Mesothelial cell of epicardium (in vitro differentiated cells): ENCODE data around the gene ADGRD1. TPM values are rescaled to one million over a fixed set of nuclear protein-coding genes. Genes with fewer than 3 reads are reported as not detected.

Experiments used
- DNase-seq, 2 experiments: peaks; one replicate each; pipeline ENCODE4 v3.0.0; 2021; ENCODE audit warnings: low spot score in 2 of 2; ENCODE audit not compliant: unreplicated experiment in 2 of 2
- H3K27ac Mint-ChIP-seq: 2 replicates; pipeline ENCODE4 v1.8.0; 2021; ENCODE audit warnings: mixed read lengths
- H3K27me3 Mint-ChIP-seq: 2 replicates; pipeline ENCODE4 v1.8.0; 2021; ENCODE audit warnings: low read depth, mixed read lengths
- H3K36me3 Mint-ChIP-seq: 2 replicates; pipeline ENCODE4 v1.8.0; 2021; ENCODE audit warnings: mixed read lengths
- H3K4me1 Mint-ChIP-seq: 2 replicates; pipeline ENCODE4 v1.8.0; 2021; ENCODE audit warnings: mixed read lengths
- H3K4me3 Mint-ChIP-seq: 2 replicates; pipeline ENCODE4 v1.8.0; 2021; ENCODE audit warnings: mild to moderate bottlenecking, moderate library complexity, mixed read lengths
- H3K9me3 Mint-ChIP-seq: 2 replicates; pipeline ENCODE4 v1.8.0; 2021; ENCODE audit warnings: mixed read lengths
- total RNA-seq: library from RNA; stranded (reverse); gene quantifications from 3 replicates; pipeline ENCODE4 v1.2.1, GENCODE V29; 2021
- TF ChIP-seq, protein P1 (sequence below): fragments of 200-600 bp; sonication (generic); IDR thresholded peaks from one replicate; pipeline ENCODE4 v1.5.0; 2021; ENCODE audit warnings: antibody characterized with exemption; ENCODE audit not compliant: unreplicated experiment

The ADGRD1 gene
- total RNA-seq, 1 donor from 2014 or later = 7.2 TPM

DNA sequence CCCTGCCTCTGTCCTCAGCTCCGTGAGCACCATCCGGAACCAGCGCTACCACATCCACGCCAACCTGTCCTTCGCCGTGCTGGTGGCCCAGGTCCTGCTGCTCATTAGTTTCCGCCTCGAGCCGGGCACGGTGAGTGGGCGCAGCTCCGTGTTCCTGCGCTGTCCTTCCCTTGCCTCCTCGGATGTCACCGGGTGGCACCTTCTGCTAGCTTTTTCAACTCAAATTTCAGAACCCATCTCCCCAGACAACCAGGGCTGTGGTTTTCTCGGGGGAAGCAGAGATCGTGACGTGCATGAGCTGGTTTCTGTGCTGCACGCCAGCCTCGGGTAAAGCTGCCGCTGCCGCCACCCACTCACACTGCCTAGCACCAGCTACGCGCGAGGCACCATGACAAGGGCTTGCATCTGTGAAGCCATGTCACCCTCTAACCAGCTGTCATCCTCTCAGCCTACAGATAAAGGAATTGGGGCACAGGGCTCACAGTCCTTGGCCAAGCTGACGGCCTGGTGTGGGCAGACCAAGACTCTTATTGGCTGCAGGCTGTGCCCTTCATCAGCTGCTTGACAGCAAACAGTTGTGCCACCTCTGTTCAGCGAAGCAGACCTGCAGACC lies 152.1 kb downstream of the ADGRD1 start:
- Mint-ChIP-seq H3K27me3 (peaks cover 27% of the 10 kb centered on the region), H3K4me1 (no peaks in the 10 kb centered on the region), H3K36me3 (no peaks in the 10 kb centered on the region), H3K27ac (no peak overlapping the region), H3K9me3 (peaks cover 6% of the 10 kb centered on the region), H3K4me3 (no peak overlapping the region)
- TF ChIP-seq, protein P1, sequence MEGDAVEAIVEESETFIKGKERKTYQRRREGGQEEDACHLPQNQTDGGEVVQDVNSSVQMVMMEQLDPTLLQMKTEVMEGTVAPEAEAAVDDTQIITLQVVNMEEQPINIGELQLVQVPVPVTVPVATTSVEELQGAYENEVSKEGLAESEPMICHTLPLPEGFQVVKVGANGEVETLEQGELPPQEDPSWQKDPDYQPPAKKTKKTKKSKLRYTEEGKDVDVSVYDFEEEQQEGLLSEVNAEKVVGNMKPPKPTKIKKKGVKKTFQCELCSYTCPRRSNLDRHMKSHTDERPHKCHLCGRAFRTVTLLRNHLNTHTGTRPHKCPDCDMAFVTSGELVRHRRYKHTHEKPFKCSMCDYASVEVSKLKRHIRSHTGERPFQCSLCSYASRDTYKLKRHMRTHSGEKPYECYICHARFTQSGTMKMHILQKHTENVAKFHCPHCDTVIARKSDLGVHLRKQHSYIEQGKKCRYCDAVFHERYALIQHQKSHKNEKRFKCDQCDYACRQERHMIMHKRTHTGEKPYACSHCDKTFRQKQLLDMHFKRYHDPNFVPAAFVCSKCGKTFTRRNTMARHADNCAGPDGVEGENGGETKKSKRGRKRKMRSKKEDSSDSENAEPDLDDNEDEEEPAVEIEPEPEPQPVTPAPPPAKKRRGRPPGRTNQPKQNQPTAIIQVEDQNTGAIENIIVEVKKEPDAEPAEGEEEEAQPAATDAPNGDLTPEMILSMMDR = no peak
- peak in 1 of 2 experiments; percentile 16 for DNase-seq

DNA sequence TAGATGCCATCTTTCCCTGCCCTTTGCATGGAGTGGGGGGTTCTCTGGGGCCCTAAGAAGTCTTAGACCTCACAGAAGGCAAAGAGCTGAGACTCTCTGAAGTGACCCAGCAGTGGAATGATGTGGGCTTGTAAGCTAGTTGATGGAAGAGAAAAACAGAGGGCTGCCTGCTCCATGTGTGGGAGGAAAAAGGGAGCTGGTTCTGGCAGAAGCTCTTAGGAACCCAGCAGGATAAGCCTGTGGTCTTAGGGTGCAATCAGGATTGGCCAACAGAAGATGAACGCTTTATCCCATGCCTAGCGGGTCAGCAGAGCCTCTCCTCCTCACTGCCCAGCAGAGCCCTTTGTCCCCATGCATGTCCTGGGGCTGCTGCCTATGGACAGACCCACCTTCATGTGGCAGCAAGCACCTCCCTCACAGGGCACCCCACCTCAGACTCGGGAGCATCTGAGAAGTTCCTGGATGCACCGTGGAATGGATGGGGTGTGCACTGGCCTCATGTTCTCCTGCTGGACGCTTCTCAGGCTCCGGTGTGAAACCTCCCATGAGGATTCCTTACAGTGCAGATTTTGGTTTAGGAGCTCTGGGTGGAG lies 152.7 kb downstream of the ADGRD1 start:
- no peak overlapping the region for H3K4me3 Mint-ChIP-seq
- H3K27ac Mint-ChIP-seq = no peak overlapping the region
- TF ChIP-seq, protein P1 = no peak
- peak in 1 of 2 experiments; percentile 3 for DNase-seq
- peaks cover 6% of the 10 kb centered on the region for H3K9me3 Mint-ChIP-seq
- H3K36me3 Mint-ChIP-seq = no peaks in the 10 kb centered on the region
- peaks cover 30% of the 10 kb centered on the region for H3K27me3 Mint-ChIP-seq
- no peaks in the 10 kb centered on the region for H3K4me1 Mint-ChIP-seq

DNA sequence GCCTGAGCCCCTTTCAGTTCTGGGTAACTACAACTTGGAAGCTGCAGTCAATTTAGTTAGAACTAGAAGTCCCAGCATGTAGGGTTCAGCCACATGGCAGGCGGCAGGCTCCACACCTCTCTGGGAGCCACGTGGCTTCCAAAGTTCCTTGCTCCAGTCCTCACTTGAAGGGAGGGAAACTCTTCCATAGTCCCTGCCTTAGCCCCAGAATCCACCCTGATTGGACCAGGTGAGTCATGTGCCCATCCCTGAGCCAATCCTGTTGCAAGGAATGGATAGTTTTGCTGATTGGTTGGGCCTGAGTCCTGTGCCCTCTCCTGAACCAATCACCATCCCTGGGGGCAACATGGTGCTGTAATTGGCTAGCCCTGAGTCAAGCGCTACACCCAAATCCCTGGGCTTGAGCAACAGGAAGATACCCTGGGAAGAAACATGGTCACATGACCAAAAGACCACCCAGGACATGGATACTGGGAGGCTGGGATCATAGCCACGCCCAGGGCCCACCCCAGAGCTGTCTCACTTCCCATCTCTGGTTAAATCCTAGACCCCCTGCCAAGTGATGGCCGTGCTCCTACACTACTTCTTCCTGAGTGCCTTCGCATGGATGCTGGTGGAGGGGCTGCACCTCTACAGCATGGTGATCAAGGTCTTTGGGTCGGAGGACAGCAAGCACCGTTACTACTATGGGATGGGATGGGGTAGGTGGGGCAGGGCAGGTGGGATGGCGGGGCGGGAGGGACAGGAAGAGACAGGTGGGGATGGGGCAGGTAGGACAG lies 154.7 kb downstream of the ADGRD1 start:
- Mint-ChIP-seq H3K27me3 (peaks cover 34% of the 10 kb centered on the region), H3K27ac (no peak overlapping the region), H3K4me3 (no peak overlapping the region), H3K9me3 (peaks cover 6% of the 10 kb centered on the region), H3K36me3 (no peaks in the 10 kb centered on the region), H3K4me1 (peaks cover 2% of the 10 kb centered on the region)
- DNase-seq = no peak
- TF ChIP-seq, protein P1 = no peak

DNA sequence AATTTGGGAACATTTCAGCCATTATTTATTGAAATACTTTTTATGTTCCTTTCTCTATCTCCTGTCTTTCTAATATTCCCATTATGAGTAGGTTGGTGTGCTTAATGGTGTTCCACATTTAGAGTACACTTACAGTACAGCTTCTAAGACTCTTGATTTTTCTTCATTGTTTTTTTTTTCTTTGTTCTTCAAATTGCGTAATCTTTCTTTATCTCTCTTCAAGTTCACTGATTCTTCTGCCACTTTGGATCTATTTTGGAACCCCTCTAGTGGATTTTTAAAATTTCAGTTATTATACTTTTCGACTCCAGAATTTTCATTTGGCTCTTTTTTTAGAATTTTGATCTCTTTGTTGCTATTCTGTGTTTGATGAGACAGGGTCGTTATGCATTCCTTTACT lies 157.7 kb downstream of the ADGRD1 start:
- H3K27me3 Mint-ChIP-seq = peaks cover 24% of the 10 kb centered on the region
- peaks cover 26% of the 10 kb centered on the region for H3K4me1 Mint-ChIP-seq
- no peak for DNase-seq
- H3K9me3 Mint-ChIP-seq = peaks cover 6% of the 10 kb centered on the region
- H3K36me3 Mint-ChIP-seq = no peaks in the 10 kb centered on the region
- TF ChIP-seq, protein P1 = no peak
- H3K4me3 Mint-ChIP-seq = no peak overlapping the region
- H3K27ac Mint-ChIP-seq = no peak overlapping the region

DNA sequence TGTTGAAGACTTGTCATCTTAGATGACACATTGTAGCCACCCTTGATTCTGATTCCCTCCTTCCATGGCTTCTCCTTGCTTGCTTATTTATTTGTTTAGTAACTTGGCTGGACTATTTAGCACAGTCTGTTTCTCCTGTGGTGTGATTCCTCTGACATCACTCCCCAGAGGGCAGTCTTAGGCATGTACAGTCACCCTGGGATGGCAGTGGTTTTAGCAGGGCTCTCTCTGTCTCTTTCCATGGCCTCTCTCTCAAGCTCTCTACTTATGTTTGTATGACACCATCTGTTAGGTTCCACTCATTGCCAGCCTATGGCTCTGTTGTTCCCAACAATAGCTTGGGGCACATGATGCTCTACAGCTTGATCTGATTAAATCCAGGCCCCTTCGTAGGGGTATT lies 158.3 kb downstream of the ADGRD1 start:
- DNase-seq = no peak
- Mint-ChIP-seq H3K27ac (no peak overlapping the region), H3K9me3 (peaks cover 6% of the 10 kb centered on the region), H3K36me3 (no peaks in the 10 kb centered on the region), H3K4me3 (no peak overlapping the region), H3K4me1 (peaks cover 26% of the 10 kb centered on the region), H3K27me3 (peaks cover 20% of the 10 kb centered on the region)
- TF ChIP-seq, protein P1 = no peak
